ENCODE data around the gene ALDH3B2. TPM values are rescaled to one million over a fixed set of nuclear protein-coding genes. Genes with fewer than 3 reads are reported as not detected.
"Not testable (repeated sequence)": the region's sequence is repeated elsewhere in the genome, so short reads cannot be mapped to it uniquely, and the experiment has no call there.

Gene ALDH3B2
- total RNA-seq, 2 donors from 2014 or later = not detected

DNA sequence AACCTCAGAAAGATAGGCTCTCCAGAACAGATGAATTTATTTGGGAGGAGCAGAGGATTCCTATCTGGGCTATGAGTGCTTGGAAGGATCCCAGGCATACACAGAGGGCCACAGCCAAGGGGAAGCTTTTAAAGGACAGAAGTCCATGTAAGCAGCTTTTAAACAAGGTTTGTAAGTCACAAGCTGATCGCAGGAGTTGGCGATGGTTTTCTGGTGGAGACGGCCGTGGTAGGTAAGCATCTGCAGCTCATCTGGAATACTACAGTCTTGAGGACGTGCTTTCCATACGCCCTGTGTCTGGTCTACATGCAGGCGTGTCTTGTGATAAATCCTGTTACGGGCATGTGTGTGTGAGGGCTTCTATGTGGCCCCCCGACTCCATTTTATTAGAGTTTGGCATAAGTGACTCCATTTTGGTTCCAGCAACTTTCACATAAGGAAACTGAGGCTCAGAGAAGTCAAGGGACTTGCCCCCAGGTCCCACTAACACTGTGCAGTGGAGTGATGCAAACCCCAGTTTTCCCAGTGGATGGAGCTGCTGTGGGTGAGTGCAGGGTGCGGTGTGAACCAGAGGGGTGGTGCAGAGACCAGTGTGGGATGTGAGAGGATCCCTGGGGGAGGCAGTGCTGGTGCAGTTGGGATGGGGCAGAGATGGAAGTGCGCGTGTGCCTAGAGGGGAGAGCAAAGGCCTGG is 12.1 kb downstream of the ALDH3B2 start:
- H3K27ac Mint-ChIP-seq = no peak overlapping the region
- peaks cover 4 to 6% of the 10 kb centered on the region in 2 donors for H3K27me3 Mint-ChIP-seq
- no peak for ATAC-seq

DNA sequence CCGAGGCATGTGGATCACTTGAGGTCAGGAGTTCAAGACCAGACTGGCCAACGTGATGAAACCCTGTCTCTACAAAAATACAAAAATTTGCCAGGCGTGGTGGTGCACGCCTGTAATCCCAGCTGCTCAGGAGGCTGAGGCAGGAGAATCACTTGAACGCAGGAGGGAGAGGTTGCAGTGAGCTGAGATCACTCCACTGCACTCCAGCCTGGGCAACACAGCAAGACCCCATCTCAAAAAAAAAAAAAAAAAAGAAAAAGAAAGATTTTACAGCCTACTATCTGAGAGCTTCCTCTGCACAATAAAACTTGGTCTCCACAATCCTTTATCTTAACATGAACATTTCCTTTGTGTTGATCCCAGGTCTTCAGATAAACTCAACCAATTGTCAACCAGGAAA is 13.7 kb downstream of the ALDH3B2 start:
- H3K27me3 Mint-ChIP-seq; H3K27ac Mint-ChIP-seq; H3K4me3 Mint-ChIP-seq; H3K9me3 Mint-ChIP-seq; ATAC-seq; H3K36me3 Mint-ChIP-seq; H3K4me1 Mint-ChIP-seq (ENCODE audit: low read depth in 2 of 2); DNase-seq (ENCODE audit: low spot score): not testable (repeated sequence)

More for the DNA sequence above, 12.1 kb downstream of the ALDH3B2 start:
- no peak for DNase-seq (ENCODE audit: low spot score)
- no peaks in the 10 kb centered on the region for H3K4me1 Mint-ChIP-seq (ENCODE audit: low read depth in 2 of 2)
- H3K9me3 Mint-ChIP-seq = no peaks in the 10 kb centered on the region
- no peak overlapping the region for H3K4me3 Mint-ChIP-seq
- H3K36me3 Mint-ChIP-seq = no peaks in the 10 kb centered on the region

DNA sequence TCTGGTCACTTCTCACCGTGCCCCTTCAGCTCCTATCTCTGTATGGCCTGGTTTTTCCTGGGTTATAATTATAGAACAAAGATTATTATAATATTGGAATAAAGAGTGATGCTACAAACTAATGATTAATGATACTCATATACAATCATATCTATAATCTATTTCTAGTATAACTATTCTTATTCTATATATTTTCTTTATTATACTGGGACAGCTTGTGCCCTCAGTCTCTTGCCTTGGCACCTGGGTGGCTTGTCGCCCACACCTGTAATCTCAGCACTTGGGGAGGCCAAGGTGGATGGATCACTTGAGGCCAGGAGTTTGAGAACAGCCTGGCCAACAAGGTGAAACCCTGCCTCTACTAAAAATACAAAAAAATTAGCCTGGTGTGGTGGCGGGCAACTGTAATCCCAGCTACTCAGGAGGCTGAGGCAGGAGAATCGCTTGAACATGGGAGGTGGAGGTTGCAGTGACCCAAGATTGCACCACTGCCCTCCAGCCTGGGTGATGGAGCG is 14.7 kb downstream of the ALDH3B2 start:
- H3K4me1 Mint-ChIP-seq (ENCODE audit: low read depth in 2 of 2); H3K27me3 Mint-ChIP-seq; H3K9me3 Mint-ChIP-seq; H3K36me3 Mint-ChIP-seq; ATAC-seq; H3K27ac Mint-ChIP-seq; DNase-seq (ENCODE audit: low spot score); H3K4me3 Mint-ChIP-seq: not testable (repeated sequence)

DNA sequence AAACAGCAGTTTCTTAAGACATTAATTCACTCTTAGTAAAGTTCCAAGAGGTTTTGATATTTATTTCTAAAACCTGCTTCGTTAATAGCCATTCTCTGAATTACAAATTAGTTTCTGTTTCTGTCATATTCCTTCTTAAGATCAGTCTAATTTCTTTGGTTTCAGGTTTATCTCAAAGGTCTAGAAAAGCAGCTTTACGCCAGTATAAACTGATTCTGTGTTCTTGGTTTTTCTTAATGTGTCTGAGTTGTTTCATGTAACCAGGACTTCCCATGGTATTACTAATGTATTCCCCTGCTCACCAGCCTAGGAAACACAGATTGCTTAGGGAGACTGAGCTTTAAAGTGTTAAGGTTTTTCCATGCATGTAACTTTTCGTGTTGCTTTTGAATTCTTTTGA is 17.1 kb downstream of the ALDH3B2 start:
- H3K4me1 Mint-ChIP-seq (ENCODE audit: low read depth in 2 of 2) = no peaks in the 10 kb centered on the region
- H3K4me3 Mint-ChIP-seq = no peak overlapping the region
- peaks cover 4 to 6% of the 10 kb centered on the region in 2 donors for H3K27me3 Mint-ChIP-seq
- no peaks in the 10 kb centered on the region for H3K9me3 Mint-ChIP-seq
- H3K27ac Mint-ChIP-seq = no peak overlapping the region
- no peak for DNase-seq (ENCODE audit: low spot score)
- H3K36me3 Mint-ChIP-seq = no peaks in the 10 kb centered on the region
- peak in 1 of 2 donors; percentile 41 for ATAC-seq

DNA sequence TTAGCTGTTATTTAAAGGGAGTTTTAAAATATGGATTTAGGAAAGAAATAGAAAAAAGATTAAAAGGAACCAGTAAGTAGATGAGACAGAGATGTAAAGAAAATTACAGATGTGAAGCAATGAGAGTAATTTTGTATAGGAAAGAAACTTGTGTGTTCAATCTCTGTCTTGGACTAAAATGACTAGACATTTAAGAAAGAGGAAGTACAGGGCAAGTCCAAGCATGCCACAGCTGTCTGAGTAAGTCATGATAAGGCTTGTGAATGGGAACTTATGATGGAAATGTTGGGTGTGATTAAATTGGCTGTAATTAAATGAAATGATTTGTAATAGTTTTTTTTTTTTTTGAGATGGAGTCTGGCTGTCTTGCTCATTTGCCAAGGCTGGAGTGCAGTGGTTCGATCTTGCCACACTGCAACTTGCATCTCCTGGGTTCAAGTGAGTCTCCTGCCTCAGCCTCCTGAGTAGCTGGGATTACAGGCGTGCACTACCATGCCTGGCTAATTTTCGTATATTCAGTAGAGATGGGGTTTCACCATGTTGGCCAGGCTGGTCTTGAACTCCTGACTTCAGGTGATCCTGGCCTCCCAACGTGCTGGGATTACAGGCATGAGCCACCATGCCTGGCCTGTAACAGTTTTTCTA is 18.0 kb downstream of the ALDH3B2 start:
- Mint-ChIP-seq H3K9me3 (no peaks in the 10 kb centered on the region), H3K36me3 (no peaks in the 10 kb centered on the region), H3K4me1 (ENCODE audit: low read depth in 2 of 2) (no peaks in the 10 kb centered on the region), H3K4me3 (peak overlapping the region; percentile 16), H3K27ac (no peak overlapping the region), H3K27me3 (peaks cover 4 to 6% of the 10 kb centered on the region in 2 donors)
- no peak for ATAC-seq
- no peak for DNase-seq (ENCODE audit: low spot score)

DNA sequence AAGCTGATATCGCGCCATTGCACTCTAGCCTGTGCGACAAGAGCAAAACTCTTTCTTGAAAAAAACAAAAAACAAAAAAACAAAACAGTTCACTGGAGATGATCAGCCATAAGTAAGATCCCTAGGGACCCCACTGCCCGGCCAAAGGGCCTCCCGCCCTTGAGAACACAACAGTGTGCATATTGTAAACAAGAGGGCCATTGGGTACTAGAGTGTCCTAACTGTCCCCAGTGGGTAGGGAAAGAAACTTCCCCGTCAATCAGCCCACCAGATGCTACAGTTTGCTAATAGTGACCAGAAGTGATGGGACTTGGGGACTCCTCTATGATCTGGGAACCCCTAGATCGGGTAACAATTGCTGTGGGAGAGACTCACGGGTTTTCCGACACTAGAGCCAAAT is 20.2 kb downstream of the ALDH3B2 start:
- Mint-ChIP-seq H3K27me3 (no peaks in the 10 kb centered on the region), H3K27ac (no peak overlapping the region), H3K4me1 (ENCODE audit: low read depth in 2 of 2) (peaks cover 8 to 11% of the 10 kb centered on the region in 2 donors), H3K4me3 (no peak overlapping the region), H3K9me3 (no peaks in the 10 kb centered on the region), H3K36me3 (no peaks in the 10 kb centered on the region)
- DNase-seq (ENCODE audit: low spot score) = no peak
- no peak for ATAC-seq

DNA sequence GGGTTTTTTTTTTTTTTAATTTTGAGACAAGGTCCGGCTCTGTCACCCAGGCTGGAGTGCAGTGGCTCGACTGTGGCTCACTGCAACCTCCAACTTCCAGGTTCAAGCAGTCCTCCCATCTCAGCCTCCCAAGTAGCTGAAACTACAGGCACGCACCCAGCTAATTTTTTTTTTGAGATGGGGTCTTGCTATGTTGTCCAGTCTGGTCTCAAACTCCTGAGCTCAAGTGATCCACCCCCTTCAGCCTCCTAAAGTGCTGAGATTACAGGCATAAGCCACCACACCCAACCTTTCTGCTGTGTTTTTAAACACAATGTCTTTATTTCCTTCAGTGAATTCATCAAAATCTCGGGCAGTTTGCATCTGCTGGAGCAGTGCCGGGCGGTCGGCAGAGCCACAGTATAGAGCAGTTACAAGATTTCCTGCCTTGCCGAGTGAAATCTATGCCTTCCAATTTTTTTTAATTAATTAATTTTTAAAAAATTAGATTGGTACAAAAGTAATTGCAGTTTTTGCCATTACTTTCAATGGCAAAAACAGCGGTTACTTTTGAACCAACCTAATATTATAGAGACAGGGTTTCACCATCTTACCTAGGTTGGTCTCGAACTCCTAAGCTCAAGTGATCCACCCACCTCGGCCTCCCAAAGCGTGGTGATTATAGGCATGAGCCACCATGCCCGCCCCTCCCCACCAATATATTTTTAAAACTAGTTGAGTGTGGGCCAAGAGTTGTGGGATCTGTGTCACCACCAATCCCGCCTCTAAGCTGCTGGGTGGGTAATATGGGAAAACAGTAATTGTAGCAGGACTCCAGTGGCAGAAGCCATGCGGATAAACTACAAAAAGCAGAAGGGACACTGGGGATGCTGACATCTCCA is 21.2 kb downstream of the ALDH3B2 start:
- no peak for ATAC-seq
- Mint-ChIP-seq H3K4me1 (ENCODE audit: low read depth in 2 of 2) (peaks cover 8 to 14% of the 10 kb centered on the region in 2 donors), H3K9me3 (no peaks in the 10 kb centered on the region), H3K4me3 (no peak overlapping the region), H3K27me3 (no peaks in the 10 kb centered on the region), H3K27ac (no peak overlapping the region), H3K36me3 (no peaks in the 10 kb centered on the region)
- no peak for DNase-seq (ENCODE audit: low spot score)

DNA sequence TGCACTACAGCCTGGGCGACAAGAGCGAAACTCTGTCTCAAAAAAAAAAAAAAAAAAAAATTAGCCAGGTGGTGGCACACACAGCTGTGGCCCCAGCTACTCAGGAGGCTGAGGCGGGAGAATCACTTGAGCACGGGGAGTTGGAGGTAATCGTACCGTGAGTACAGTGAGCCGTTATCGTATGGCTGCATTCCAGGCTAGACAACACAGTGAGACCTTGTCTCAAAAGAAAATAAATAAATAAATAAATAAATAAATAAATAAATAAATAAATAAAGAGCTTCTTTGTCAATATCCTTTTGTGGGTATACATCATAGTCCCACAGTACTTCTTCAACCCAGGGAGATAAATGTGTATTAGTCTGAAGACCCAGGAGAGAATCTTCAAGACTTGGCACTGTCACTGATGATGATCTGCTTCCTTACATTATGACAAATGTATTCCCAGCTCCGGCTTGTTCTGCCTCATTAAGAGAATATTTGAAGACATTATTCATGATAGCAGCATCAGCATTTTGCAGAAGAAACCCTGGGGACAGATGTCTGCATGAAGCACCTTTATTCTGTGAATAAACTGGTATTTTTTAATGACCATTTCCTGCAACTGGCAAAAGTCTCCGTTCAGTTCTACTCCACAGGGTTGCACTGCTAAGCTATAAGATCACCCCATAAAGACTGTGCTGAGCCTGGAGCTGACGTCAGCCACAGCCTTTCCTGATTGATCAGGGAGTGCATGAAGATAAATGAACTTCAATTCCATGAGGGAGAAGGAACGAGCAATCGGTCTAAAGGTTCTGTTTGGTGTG is 22.2 kb downstream of the ALDH3B2 start:
- ATAC-seq = no peak
- no peak for DNase-seq (ENCODE audit: low spot score)
- Mint-ChIP-seq H3K27ac (no peak overlapping the region), H3K9me3 (no peaks in the 10 kb centered on the region), H3K4me3 (no peak overlapping the region), H3K27me3 (no peaks in the 10 kb centered on the region), H3K36me3 (no peaks in the 10 kb centered on the region), H3K4me1 (ENCODE audit: low read depth in 2 of 2) (peaks cover 8 to 15% of the 10 kb centered on the region in 2 donors)

DNA sequence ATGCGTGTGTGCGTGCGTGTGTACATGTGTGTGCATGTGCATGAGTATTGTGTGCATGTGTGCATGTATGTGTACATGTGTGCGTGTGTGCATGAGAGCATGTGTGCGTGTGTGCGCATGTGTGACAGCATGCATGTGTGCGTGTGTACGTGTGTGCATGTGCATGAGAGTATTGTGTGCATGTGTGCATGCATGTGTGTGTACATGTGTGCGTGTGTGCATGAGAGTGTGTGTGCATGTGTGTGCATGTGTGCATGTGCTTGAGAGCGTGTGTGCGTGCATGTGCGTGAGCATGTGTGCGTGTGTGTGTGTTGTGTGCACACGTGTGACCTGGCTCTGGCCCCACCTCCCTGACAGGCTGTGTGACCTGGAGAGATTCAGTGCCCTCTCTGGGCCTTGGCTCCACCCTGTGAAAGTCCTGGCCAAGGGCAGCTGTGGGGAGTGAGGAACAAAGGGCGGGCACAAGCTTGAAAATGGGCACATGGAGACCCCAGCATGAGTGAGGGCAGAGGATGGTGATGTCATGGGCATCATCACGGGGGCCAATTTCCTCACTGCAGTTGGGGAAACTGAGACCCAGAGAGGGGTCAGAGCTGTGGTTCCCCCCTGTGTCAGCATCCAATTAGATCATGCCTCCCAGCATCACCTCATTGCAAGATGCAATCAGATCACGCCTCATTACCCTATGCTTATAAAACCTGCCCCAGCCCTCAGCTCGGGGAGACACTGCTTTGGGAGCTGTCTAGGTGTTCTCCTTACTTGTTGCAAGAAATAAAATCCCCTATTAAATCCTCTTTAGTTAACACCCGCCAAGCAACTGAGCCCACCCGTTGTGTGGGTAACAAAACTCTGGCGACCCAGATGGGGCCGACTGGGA is 24.6 kb downstream of the ALDH3B2 start:
- Mint-ChIP-seq H3K36me3 (no peaks in the 10 kb centered on the region), H3K4me1 (ENCODE audit: low read depth in 2 of 2) (peaks cover 22 to 26% of the 10 kb centered on the region in 2 donors), H3K27me3 (peaks cover 0 to 3% of the 10 kb centered on the region in 2 donors), H3K9me3 (no peaks in the 10 kb centered on the region), H3K4me3 (peak overlapping the region; percentile 98), H3K27ac (peak overlapping the region; percentile 81 to 86)
- no peak for ATAC-seq
- no peak for DNase-seq (ENCODE audit: low spot score)

DNA sequence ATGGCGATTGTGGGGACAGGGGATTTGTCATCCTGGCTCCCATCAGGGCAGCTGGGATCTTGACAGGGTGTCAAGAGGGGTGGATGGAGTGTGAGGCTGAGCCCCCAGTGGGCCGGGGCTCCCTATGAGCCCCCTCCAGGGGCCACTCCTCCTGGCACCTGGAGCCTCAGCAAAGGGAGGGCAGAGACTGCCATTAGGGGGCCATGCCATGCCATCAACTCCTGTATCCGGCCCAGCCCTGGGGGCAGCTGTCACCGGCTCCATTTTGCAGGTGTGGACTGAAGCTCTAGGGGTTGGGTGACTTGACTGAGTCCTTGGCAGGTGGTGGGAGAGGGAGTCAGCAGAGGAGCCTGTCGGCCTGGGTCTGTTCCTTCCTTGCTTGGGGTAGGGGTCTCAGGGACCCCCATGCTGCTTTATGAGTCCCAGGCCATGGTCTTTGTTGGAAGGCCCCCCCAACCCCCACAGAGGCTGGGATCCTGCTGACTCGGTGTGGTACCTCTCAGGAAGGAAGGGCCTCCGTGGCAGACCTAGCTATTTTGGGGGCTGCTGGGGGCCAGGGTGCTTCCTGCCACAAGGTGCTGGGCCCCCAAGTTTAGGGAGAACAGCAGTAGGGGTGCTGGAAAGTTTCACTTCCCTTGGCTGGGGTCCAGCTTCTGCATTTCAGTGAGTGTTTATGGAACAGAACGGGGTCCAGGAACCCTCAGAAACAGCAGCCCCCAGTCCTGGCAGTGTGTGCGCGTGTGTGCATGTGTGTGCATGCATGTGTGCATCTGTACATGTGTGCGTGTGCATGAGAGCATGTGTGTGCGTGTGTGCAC is 25.4 kb downstream of the ALDH3B2 start:
- H3K4me1 Mint-ChIP-seq (ENCODE audit: low read depth in 2 of 2) = peaks cover 22 to 26% of the 10 kb centered on the region in 2 donors
- ATAC-seq = no peak
- H3K36me3 Mint-ChIP-seq = no peaks in the 10 kb centered on the region
- no peak for DNase-seq (ENCODE audit: low spot score)
- no peaks in the 10 kb centered on the region for H3K9me3 Mint-ChIP-seq
- H3K27ac Mint-ChIP-seq = no peak overlapping the region
- H3K27me3 Mint-ChIP-seq = peaks cover 0 to 3% of the 10 kb centered on the region in 2 donors
- H3K4me3 Mint-ChIP-seq = no peak overlapping the region

DNA sequence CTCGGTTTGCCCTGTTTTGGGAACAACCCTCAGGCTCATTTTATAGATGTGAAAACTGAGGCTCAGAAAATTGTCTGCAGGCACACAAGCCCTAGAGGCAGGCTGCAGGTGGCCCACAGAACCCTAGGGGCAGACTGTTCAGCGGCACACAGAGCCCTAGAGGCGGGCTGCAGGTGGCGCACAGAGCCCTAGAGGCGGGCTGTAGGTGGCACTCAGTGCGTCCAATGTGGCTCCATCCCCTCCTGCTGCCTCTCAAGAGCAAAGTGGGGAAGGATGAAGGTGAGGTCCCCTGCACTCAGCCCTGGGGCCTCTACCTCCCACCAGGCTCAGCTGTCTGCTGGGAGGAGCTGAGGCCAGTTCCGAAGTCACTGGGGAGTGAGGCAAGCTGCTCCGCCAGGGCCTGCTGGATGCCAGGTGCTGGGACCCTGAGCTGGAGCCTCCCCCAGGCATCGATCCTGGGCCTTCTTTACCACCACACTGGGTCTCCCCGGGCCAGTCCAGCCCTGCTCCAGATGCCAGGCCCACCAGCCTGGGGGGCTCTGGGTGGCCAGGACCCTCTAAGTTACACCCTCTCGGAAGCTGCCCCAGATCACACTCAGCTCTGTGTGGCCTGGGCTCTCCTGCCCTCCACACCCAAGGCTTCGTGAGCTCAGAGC is 26.2 kb downstream of the ALDH3B2 start:
- H3K27me3 Mint-ChIP-seq = peaks cover 0 to 3% of the 10 kb centered on the region in 2 donors
- no peaks in the 10 kb centered on the region for H3K9me3 Mint-ChIP-seq
- peak in 1 of 2 donors; percentile 57 for ATAC-seq
- H3K4me3 Mint-ChIP-seq = no peak overlapping the region
- H3K27ac Mint-ChIP-seq = no peak overlapping the region
- DNase-seq (ENCODE audit: low spot score) = no peak
- no peaks in the 10 kb centered on the region for H3K36me3 Mint-ChIP-seq
- H3K4me1 Mint-ChIP-seq (ENCODE audit: low read depth in 2 of 2) = peaks cover 22 to 26% of the 10 kb centered on the region in 2 donors

Measured in natural killer cell treated with Interleukin-12 subunit alpha and Interleukin-12 subunit beta and Interleukin-15 and Interleukin-18, amount 100 ng/mL, for 72 hours (primary cell).